Ishikawa (cell line): ENCODE results near the gene IGFALS.

ENCODE experiments used
- CEBPB ChIP-seq: IDR thresholded peaks from 2 replicates; pipeline ENCODE4 v1.6.1; 2012
- CREB1 ChIP-seq: IDR thresholded peaks from 2 replicates; pipeline ENCODE4 v1.6.1; 2012; ENCODE audit warnings: low read depth
- FOXM1 ChIP-seq: IDR thresholded peaks from 2 replicates; pipeline ENCODE4 v1.6.1; 2012; ENCODE audit warnings: low read depth, borderline replicate concordance
- NFIC ChIP-seq: IDR thresholded peaks from 2 replicates; pipeline ENCODE4 v1.6.1; 2012
- RAD21 ChIP-seq: IDR thresholded peaks from 2 replicates; pipeline ENCODE4 v1.6.1; 2012; ENCODE audit warnings: low read depth
- REST ChIP-seq: IDR thresholded peaks from 2 replicates; pipeline ENCODE4 v1.6.1; 2012; ENCODE audit warnings: low read depth, mild to moderate bottlenecking
- TAF1 ChIP-seq: IDR thresholded peaks from 2 replicates; pipeline ENCODE4 v1.6.1; 2012; ENCODE audit warnings: low read depth, mild to moderate bottlenecking
- TEAD4 ChIP-seq: IDR thresholded peaks from 2 replicates; pipeline ENCODE4 v1.6.1; 2012
- USF1 ChIP-seq: IDR thresholded peaks from 2 replicates; pipeline ENCODE4 v1.6.1; 2012
- ZBTB7A ChIP-seq: IDR thresholded peaks from 2 replicates; pipeline ENCODE4 v1.6.1; 2012; ENCODE audit warnings: low read depth
- TF ChIP-seq, protein P1 (sequence below): IDR thresholded peaks from 2 replicates; pipeline ENCODE4 v1.6.1; 2012

IGFALS gene

GRCh38 chr16:1740781-1741490, 52.6 kb downstream of the IGFALS start:
- no peak for TF ChIP-seq NFIC
- no peak for TF ChIP-seq CEBPB
- no peak for TF ChIP-seq REST
- no peak for TF ChIP-seq TAF1
- no peak for TF ChIP-seq USF1
- no peak for TF ChIP-seq ZBTB7A
- no peak for TF ChIP-seq RAD21
- TF ChIP-seq, protein P1, sequence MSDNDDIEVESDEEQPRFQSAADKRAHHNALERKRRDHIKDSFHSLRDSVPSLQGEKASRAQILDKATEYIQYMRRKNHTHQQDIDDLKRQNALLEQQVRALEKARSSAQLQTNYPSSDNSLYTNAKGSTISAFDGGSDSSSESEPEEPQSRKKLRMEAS = no peak
- no peak for TF ChIP-seq TEAD4
- no peak for TF ChIP-seq FOXM1
- TF ChIP-seq CREB1 = no peak
